Ammon's horn (tissue), 1 donor: ENCODE measurements around the gene ARHGAP45.
"Not testable (repeated sequence)": the region's sequence is repeated elsewhere in the genome, so short reads cannot be mapped to it uniquely, and the experiment has no call there.

ENCODE experiments used
- DNase-seq: peaks from one replicate; pipeline ENCODE4 v3.0.0-alpha.2; 2016; ENCODE audit warnings: low spot score

Gene ARHGAP45

GRCh38 chr19:1105008-1105872, 38.3 kb downstream of the ARHGAP45 start:
- DNase-seq: no peak

GRCh38 chr19:1105873-1106840, 39.2 kb downstream of the ARHGAP45 start:
- DNase-seq: no peak

GRCh38 chr19:1106841-1107660, 40.1 kb downstream of the ARHGAP45 start:
- no peak for DNase-seq

GRCh38 chr19:1107661-1108261, 40.8 kb downstream of the ARHGAP45 start:
- no peak for DNase-seq

GRCh38 chr19:1108291-1109031, 41.5 kb downstream of the ARHGAP45 start:
- DNase-seq: no peak

DNA sequence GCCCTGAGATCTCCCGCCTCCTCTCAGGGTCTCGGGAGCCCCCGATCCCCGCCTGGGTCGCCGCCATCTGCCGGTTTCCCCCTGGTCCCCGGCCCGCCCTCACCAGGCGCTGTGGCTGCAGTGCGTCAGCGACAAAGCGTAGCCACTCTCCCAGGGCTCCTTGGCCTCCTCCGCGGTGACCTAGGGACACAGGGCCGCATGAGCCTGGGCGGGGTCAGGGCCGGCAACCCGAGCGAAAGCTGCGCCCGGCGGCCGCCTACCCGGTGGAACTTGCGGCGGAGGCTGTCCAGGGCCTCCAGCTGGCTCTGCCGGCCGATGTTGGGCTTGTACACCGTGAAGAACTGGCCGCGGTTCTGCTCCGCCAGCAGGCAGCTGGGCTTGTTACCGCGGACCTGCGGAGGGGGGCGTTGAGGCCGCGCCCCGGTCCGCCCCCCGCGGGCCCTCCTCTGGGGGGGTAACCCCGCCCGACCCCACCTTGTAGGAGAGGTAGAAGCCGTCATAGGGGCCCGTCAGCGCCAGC, 42.1 kb downstream of the ARHGAP45 start:
- DNase-seq: no peak

DNA sequence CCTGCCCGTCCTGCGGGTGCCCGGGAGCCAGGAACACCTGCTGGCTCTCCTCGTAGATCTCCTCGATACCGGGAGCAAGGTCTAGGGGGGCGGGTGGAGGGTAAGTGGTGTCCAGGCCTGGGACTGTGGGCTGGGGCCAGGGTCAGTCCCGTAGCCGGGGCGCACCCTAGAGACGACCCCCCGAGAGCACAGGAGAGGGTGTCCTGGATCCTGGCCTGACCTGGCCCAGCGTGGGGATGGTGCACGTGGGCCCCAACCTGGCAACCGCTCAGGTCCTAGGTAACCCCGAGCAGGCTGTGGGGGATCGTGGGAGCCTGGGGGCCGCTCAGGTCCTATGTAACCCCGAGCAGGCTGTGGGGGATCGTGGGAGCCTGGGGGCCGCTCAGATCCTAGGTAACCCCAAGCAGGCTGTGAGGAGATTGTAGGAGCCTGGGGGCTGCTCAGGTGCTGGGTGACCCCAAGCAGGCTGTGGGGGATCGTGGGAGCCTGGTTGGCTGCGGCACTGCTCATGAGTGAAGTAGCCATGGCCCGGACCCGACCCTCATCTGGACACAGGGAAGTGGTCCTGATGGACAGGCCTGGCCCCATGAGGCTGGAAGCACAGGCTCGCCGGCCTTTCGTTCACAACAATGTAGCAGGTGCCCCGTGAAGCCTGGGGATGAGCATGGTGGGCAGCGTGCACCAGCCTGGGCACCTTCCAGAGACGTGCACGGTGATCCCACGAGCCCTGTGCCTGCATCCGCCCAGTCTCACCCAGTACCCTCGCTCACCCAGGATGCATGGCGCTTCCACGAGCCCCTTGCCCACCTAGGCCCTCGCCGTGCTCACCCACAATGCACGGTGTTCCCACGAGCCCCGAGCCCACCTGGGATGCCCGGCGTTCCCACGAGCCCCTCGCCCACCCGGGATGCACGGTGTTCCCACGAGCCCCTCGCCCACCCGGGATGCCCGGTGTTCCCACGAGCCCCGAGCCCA, 43.0 kb downstream of the ARHGAP45 start:
- DNase-seq: no peak

DNA sequence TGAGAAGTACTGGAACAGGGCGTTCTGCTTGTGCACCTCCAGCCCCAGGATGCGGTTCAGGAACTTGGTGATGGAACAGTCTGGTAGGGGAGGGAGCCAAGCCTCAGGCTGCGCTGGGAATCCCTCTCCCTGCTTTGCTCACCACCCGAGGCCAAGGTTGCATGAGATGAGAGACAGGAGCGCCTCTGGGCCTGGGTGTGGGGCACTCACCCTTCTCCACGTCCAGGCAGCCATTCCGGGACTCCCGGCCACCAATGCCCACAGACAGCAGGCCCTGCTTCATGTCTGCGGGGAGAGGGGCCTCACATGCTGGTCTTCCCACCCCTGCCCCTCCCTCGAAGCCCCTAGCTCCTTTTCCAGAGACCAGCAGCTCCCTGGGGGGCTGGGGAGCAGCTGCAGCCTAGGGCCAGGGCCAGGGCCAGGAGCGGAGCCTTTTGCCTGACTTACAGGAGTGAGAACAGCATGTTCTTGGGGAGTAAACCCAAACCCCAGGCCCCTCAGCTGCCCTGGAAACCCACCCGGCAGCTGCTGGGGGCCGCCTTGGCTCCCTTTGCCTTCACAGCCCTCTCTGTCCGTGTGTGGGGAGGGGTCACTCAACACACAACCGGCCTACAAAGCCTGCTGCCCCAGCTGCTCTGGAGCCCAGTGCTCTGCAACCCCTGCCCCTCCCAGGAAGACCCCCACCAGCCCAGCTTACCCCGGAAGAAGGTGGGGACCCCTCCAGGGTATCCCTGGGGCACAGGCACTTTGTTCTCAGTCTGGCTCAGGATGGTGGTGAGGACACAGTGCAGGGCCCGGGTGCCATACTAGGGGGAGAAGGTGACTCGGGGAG, 44.1 kb downstream of the ARHGAP45 start:
- no peak for DNase-seq

- DNase-seq: no peak
Observed at GRCh38 chr19:1111641-1112267, 44.8 kb downstream of the ARHGAP45 start.

GRCh38 chr19:1112268-1113029, 45.5 kb downstream of the ARHGAP45 start:
- no peak for DNase-seq

- DNase-seq: peak; percentile 97
Observed at GRCh38 chr19:1113030-1113985, 46.3 kb downstream of the ARHGAP45 start.

- no peak for DNase-seq
Observed at GRCh38 chr19:1113986-1114483, 47.1 kb downstream of the ARHGAP45 start.

DNA sequence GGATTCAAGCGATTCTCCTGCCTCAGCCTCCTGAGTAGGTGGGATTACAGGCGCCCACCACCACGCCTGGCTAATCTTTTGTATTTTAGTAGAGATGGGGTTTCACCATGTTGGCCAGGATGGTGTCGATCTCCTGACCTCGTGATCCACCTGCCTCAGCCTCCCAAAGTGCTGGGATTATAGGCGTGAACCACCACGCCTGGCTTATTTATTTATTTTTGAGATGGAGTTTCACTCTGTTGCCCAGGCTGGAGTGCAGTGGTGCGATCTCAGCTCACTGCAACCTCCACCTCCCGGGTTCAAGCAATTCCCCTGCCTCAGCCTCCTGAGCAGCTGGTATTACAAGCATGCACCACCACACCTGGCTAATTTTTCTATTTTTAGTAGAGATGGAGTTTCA, 47.8 kb downstream of the ARHGAP45 start:
- not testable (repeated sequence) for DNase-seq

DNA sequence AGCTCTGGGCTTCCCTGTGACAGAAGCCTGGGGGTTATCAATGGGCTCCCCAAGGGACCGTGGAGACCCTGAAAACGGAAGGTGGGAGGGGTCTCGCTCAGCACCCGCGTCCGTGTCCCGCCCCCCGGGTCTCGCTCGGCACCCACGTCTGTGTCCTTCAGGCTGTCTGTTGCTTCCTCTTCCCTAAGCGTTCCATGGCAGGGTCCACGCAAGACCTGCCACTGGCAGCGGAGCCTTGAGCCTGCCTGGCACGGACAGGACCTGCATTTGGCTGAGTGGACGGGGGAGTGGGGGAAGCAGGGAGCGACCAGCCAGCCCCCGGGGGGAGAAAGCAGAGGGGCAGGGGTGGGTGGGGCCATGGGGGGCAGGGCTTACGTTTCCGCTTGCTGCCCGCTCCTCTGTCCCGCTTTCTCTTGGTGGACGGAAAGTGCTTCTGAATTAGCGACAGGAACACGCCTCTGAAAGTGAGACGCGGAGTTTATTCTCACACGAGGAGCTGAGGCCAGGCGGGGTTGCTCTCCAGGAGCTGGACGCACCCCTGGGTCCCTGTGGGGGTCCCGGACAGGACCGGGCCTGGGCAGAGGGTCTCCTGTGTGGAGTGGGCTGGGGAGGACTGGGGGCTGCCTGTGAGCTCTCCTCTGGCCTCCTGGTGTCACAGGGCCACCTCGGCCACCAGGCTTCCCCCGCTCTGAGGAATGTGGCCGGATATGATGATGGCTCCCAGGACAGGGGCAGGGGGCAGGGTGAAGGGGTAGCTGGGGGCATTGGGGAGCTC, 48.9 kb downstream of the ARHGAP45 start:
- DNase-seq: no peak
